HUDEP-2 (cell line): Measurements from ENCODE around the gene SLC6A18.

Experiments
- DNase-seq, 76 experiments: peaks; one replicate each; lab custom pipeline; 2025; ENCODE audit not compliant: unreplicated experiment in 76 of 76; lab: John Stamatoyannopoulos, UW

The SLC6A18 gene, protein sequence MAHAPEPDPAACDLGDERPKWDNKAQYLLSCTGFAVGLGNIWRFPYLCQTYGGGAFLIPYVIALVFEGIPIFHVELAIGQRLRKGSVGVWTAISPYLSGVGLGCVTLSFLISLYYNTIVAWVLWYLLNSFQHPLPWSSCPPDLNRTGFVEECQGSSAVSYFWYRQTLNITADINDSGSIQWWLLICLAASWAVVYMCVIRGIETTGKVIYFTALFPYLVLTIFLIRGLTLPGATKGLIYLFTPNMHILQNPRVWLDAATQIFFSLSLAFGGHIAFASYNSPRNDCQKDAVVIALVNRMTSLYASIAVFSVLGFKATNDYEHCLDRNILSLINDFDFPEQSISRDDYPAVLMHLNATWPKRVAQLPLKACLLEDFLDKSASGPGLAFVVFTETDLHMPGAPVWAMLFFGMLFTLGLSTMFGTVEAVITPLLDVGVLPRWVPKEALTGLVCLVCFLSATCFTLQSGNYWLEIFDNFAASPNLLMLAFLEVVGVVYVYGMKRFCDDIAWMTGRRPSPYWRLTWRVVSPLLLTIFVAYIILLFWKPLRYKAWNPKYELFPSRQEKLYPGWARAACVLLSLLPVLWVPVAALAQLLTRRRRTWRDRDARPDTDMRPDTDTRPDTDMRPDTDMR

DNA sequence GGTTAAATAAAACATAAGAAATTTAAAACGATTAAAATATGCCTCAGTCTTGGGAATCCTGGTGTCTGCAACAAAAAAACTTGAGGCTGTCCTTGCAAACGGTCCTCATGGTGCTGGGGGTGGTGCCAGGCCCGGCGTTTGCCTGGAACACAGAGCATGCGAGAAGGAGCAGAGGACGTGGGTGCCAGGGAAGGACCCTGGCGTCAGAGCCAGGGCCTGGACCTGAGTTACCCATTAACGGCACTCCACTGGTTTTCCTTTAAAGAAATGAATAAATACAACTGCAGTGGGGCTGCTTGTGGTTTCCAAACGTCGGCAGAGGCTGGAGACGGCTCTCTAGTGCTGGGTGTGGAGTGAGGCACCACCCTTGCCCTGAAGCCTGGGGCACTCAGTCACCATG lies at the start of gene SLC6A18:
SLC6A18 (plus strand) TSS at position 301 of the 400 bp plus-strand sequence; CDS start at position 398, 97 bp downstream.
- no peak for DNase-seq

DNA sequence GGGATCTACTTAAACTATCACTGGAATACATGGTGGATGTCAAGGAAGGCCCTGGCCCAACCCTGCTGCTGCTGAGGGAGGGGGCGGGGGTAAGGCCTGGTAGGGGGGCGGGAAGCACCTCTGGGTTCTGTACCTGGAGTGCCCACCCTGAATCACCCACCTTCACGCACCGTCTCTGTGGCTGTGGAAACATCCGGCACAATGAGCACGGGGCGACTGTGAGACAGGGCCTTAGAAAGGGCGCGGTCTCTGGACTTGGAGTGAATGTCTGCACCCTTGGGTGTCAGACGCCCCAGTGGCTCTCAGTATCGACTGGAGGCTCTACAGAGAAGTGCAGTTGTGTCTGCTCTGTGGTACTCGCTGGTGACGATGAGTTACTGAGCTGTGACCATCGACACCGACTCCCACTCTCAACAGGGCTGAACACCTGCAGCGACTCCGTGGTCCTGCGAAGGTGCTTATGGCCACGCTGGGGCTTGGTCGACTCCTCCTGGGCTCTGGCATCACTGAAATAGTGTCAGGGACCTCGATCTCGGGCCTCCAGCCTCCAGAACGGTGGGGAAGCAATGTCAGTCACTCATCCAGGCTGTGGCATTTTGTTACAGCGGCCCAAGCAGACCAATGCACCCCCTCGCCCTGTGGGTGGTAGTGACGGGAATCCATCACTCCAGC lies 49.2 kb upstream of the SLC6A18 start:
- DNase-seq = no peak

DNA sequence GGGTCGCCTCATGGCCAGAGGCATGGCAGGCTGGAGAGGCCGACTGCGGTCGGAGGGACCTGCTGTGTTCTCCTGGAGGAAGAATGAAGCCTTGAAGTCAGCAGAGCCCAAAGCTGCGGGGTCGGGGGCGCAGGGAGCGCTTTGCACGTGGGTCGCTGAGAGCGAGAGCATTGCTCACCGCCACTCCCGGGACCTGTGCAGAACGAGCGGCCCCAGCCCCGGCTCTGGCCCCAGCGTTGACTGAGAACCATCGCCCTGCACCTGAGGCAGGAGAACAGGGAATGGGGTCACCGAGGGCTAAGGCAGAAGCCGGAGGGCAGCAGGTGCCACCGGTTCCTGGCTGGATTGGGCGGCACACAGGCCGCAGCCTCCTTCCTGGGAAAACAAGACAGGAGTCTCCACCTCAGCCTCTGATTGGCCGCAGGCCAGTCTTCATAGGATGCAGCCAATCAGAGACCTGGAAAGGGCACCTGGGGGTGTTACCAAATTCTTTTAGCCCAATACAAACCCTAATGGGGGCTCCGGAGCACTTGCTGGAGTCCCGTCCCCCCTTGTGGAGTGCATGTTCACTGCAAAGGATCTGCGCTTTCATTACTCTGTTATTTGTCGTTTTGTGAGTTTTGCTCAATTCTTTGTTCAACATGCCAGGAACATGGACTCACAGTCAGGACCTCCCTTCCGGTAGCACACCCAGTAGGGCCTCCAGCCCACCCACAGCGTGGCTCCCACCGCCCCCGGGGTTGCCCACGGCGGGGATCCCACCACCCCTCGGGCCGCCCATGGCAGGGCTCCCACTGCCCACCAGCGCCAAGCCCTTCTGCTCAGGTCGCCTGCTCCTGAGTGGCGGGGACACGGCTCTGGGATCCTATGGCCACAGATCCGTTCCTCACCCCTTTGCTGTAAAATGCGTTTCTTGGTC lies 48.4 kb upstream of the SLC6A18 start:
- no peak for DNase-seq

GRCh38 chr5:1177826-1178528 lies 47.2 kb upstream of the SLC6A18 start:
- no peak for DNase-seq

- no peak for DNase-seq
Measured at GRCh38 chr5:1178529-1179382, 46.4 kb upstream of the SLC6A18 start.

- DNase-seq = no peak
Measured at GRCh38 chr5:1179383-1179715, 45.8 kb upstream of the SLC6A18 start.

DNA sequence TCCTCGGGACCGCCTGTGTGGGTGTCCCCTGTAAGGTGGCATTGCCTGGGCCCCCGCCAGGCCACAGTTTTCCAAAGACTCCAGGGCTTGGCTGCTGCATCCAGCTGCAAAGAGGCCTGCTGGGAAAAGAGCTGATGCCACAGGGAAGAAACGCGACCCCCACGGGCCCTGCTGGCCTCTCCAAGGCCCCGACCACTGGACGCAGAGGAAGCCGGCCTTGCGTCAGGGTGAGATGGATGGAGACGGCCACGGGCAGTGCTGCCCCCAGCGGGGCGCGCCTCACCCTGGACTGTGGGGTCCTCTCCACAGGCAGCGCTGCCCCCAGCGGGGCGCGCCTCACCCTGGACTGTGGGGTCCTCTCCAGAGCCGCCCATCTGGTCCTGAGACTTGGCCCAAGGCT lies 45.1 kb upstream of the SLC6A18 start:
- DNase-seq = no peak

- no peak for DNase-seq
Measured at GRCh38 chr5:1180841-1181271, 44.3 kb upstream of the SLC6A18 start.

DNA sequence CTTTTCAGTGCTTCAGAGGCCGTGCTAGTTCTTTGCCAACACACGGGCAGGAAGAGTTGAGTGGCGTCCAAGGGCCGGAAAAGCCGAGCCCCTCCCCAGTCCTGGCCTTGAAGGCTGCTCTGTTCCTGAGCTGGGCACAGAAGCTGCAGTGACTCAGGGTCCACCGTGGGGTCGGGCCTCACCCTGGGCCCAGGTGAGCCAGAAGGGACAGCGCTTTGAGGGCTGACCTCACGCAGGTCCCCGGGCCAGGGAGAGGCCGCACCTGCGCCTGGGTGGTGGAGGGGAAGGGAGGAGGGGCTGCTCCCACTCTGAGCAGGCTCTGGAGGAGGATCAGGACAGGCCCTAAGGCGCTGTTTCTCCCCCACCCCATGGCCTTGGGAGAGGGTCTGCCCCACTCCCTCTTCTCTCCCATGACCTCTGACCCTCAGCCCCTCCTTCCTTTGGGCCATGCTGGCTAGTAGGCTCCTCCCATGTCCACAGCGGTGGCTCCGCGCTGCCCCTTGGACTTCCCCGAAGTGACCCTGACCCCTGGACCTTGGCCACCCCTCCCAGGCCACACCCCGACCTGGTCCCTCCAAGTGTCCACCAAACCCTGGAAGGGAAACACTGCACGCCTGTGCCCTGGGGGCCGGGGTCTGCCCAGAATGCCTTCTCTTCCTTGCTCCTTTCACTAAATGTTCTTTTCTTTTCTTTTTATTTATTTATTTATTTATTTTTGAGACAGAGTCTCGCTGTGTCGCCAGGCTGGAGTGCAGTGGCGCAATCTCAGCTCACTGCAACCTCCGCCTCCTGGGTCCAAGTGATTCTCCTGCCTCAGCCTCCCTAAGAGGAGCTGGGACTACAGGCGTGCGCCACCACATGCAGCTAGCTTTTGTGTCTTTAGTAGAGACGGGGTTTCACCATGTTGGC lies 43.5 kb upstream of the SLC6A18 start:
- no peak for DNase-seq

- DNase-seq = no peak
Measured at GRCh38 chr5:1182360-1182632, 42.9 kb upstream of the SLC6A18 start.

- DNase-seq = peak in 2 of 76 experiments; percentile 13 to 15
Measured at GRCh38 chr5:1182633-1183423, 42.4 kb upstream of the SLC6A18 start.

- no peak for DNase-seq
Measured at GRCh38 chr5:1183424-1184162, 41.6 kb upstream of the SLC6A18 start.

DNA sequence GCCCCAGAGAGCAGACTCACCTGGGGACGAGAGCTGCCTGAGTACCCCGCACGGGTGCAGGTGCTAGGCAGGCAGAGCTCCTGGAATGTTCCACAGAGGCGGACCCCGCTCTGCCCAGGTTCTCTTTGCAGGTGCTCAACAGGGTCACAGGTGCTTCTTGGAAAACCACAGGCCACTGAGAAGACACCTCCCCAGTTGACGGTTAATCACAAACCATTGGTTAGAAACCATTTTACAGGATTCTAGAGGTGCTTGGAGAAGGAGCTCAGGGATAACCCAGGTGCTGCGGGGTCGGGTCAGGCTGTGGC lies 41.1 kb upstream of the SLC6A18 start:
- no peak for DNase-seq

DNA sequence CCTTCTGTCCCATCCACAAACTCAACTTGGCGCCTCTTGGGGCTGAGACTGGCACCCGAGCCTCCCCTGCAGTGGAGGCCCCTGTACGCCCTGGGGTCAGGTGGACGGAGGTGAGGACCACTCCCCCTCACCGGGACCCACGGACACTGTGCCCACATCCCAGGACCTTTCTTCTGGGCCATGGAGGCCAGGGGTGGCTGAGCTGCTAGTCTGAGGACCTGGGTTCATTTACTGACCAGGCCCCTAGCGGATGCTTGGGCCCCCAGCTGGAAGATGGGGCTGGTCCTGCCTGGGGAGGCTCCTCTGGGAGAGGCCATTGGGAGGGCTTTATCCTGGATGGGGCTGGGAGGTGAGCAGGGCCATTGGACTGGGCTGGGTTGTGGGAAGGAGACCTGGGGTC lies 40.7 kb upstream of the SLC6A18 start:
- DNase-seq = no peak

- no peak for DNase-seq
Measured at GRCh38 chr5:1185038-1185627, 40.0 kb upstream of the SLC6A18 start.

GRCh38 chr5:1185629-1186350 lies 39.4 kb upstream of the SLC6A18 start:
- DNase-seq = peak in 73 of 76 experiments; percentile 23 to 86 (median 64)
